Kidney epithelial cell (primary cell): ENCODE data around the gene LRFN2. TPM values are rescaled to one million over a fixed set of nuclear protein-coding genes. Genes with fewer than 3 reads are reported as not detected.

Experiments used
- DNase-seq: peaks from one replicate; pipeline ENCODE4 v3.0.0-alpha.2; 2010; ENCODE audit warnings: low read depth
- H3K27me3 ChIP-seq: 2 replicates; pipeline ENCODE4 v1.6.0; 2011; ENCODE audit warnings: low read length; ENCODE audit not compliant: control insufficient read depth, insufficient read depth
- H3K36me3 ChIP-seq: 2 replicates; pipeline ENCODE4 v1.5.1; 2011; ENCODE audit warnings: low read length; ENCODE audit not compliant: control insufficient read depth, insufficient read depth
- H3K4me3 ChIP-seq: 2 replicates; pipeline ENCODE4 v1.5.1; 2011; ENCODE audit warnings: low read depth, mild to moderate bottlenecking, control low read depth, low read length
- CTCF ChIP-seq: IDR thresholded peaks from 2 replicates; pipeline ENCODE4 v1.5.1; 2011; ENCODE audit warnings: mild to moderate bottlenecking, moderate library complexity, low read length, control low read depth, inconsistent platforms; ENCODE audit not compliant: insufficient read depth, poor library complexity, severe bottlenecking
- total RNA-seq: library from RNA; depleted of rRNA; stranded (reverse); fragments of >200 nt; gene quantifications from 2 replicates; pipeline ENCODE4 v1.2.3, GENCODE V29; 2015

The LRFN2 gene
- total RNA-seq, 1 donor from 2014 or later, result not detected

- TF ChIP-seq CTCF, result no peak
- Histone ChIP-seq H3K36me3 (no peaks in the 10 kb centered on the region), H3K27me3 (no peaks in the 10 kb centered on the region), H3K4me3 (no peak overlapping the region)
- DNase-seq, result no peak
Observed at GRCh38 chr6:40536442-40536841, 50.7 kb downstream of the LRFN2 start.

GRCh38 chr6:40535819-40536380 is 51.3 kb downstream of the LRFN2 start:
- TF ChIP-seq CTCF, result no peak

DNA sequence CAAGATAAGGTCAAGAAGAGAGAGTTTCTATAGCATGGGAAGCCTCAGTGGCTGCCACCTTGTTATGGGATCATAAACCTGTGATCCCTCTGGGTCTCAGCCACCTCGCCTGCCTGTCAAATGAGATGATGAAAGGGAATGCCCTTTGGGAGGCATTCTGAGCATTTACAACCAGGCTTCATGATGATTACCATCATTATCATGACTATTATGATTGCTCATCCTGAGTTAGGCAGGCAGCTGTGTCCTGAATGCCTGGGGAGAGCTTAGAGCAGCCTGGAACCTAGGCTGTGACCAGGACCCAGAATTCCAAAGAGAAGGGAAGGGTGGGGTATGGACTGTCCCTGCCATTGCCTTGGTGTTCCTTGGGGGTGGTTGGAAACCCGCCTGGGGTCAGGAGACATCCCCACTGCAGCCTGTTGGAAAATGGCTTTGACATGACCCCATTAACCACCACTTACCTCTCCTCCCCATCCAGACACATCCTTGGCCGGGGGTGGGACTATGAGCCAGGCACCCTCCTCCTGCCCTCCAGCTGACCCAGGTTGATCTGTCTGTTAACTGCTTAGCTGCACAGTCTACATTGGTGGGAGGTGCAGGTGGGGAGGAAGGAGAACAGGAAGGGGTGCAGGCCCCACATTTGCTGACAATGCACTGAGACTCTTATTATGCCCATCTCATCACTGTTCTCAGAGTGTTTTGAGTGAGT is 51.9 kb downstream of the LRFN2 start:
- no peak for DNase-seq
- H3K4me3 ChIP-seq, result no peak overlapping the region
- no peak for TF ChIP-seq CTCF
- no peaks in the 10 kb centered on the region for H3K36me3 ChIP-seq
- no peaks in the 10 kb centered on the region for H3K27me3 ChIP-seq

More at GRCh38 chr6:40535819-40536380, 51.3 kb downstream of the LRFN2 start:
- Histone ChIP-seq H3K27me3 (no peaks in the 10 kb centered on the region), H3K4me3 (no peak overlapping the region), H3K36me3 (no peaks in the 10 kb centered on the region)
- no peak for DNase-seq

DNA sequence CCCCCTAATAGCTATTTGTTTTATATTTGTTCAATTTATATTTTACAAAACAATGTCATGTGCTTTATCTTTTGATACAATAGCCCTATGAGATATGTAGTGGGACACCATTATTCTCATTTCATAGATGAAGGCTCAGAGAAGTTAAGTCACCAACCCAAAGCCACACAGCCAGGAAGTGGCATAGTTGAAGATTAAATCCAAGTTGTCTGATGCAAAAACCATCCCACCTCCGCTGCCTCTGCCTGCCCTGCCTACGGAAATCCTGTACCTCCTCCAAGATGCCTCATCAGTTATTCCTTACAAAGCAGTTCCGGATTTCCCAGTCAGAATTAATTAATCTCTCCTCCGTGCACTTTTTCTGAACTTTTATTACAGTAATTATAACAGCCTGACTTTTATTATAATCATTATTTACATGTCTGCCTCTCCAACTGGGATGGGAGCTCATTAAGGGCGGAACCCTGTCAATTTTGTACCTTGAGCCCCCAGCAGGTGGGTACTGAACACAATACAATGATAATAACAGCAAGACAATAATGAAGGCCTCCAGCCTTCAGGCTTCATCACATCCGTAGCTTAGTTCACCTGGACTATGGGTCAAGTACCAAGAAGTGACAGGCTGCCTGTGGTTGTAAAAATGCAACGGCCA is 54.7 kb downstream of the LRFN2 start:
- no peaks in the 10 kb centered on the region for H3K27me3 ChIP-seq
- no peak overlapping the region for H3K4me3 ChIP-seq
- no peak for TF ChIP-seq CTCF
- DNase-seq, result no peak
- no peaks in the 10 kb centered on the region for H3K36me3 ChIP-seq

DNA sequence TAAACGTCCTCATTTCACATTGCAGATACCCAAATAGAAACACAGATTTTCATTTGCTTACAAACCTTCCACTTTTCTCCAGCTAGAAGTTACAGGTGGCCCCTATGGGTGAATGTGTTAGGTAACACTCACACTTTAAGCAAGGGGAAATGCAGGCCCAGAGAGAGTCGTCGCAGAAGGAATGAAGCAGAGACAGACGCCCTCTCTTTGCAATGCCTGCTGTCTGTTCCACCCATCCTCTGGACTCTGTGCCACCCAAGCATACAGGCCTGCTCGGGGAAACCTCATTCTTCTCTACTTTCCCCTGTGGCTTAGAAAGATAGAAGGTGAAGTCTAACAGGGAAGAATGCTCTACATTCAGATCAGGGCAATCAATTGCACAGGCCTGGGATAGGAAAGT is 57.2 kb downstream of the LRFN2 start:
- no peak overlapping the region for H3K4me3 ChIP-seq
- no peak for TF ChIP-seq CTCF
- DNase-seq, result no peak
- no peaks in the 10 kb centered on the region for H3K27me3 ChIP-seq
- no peaks in the 10 kb centered on the region for H3K36me3 ChIP-seq
